ENCODE measurements around the gene CD164L2.
A peak's percentile ranks its signal among the peaks of the same experiment; 100 is the strongest.

The CD164L2 gene

DNA sequence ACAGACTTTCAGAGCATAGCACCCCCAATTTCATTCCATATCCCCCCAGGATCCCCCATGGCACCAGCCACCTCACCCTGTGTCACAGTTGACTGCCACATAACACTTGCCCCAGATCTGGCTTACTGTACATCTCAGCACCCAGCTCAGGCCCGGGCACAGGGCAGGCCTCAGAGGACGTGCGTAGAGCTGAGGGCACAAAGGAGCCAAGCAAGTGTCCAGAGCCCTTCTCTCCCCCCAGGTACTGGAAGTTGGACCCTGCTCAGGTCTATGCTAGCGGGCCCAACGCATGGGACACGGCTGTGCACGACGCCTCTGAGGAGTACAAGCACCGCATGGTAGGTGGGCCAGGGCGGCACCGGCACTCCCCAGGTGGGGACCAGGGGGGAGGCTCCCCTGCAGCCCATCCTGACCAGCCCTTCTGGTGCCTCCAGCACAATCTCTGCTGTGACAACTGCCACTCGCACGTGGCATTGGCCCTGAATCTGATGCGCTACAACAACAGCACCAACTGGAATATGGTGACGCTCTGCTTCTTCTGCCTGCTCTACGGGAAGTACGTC, 49.3 kb downstream of the CD164L2 start:
- Histone ChIP-seq H3K27me3 (ENCODE audit: low read length) (no peaks in the 10 kb centered on the region), H3K9me2 (replicated peaks; ENCODE audit: insufficient read depth, low read length) (no peaks in the 10 kb centered on the region), H3K79me2 (ENCODE audit: insufficient read depth, low read length) (peaks cover 17% of the 10 kb centered on the region), H3F3A (ENCODE audit: insufficient read depth) (no peaks in the 10 kb centered on the region), H3K36me3 (ENCODE audit: low read length) (no peaks in the 10 kb centered on the region), H3K4me3 (ENCODE audit: insufficient read depth, low read length, poor library complexity, severe bottlenecking) (no peak overlapping the region), H3K9ac (ENCODE audit: low read length) (no peak overlapping the region), H3K27ac (ENCODE audit: low read depth, low read length) (no peak overlapping the region), H4K20me1 (ENCODE audit: low read depth, low read length) (no peaks in the 10 kb centered on the region), H3K4me2 (ENCODE audit: low read depth, low read length, poor library complexity, severe bottlenecking) (no peak overlapping the region), H2AFZ (ENCODE audit: low read depth, low read length, severe bottlenecking) (no peak overlapping the region), H3K9me3 (ENCODE audit: insufficient read depth, low read length) (no peaks in the 10 kb centered on the region)
- TF ChIP-seq, protein P1, sequence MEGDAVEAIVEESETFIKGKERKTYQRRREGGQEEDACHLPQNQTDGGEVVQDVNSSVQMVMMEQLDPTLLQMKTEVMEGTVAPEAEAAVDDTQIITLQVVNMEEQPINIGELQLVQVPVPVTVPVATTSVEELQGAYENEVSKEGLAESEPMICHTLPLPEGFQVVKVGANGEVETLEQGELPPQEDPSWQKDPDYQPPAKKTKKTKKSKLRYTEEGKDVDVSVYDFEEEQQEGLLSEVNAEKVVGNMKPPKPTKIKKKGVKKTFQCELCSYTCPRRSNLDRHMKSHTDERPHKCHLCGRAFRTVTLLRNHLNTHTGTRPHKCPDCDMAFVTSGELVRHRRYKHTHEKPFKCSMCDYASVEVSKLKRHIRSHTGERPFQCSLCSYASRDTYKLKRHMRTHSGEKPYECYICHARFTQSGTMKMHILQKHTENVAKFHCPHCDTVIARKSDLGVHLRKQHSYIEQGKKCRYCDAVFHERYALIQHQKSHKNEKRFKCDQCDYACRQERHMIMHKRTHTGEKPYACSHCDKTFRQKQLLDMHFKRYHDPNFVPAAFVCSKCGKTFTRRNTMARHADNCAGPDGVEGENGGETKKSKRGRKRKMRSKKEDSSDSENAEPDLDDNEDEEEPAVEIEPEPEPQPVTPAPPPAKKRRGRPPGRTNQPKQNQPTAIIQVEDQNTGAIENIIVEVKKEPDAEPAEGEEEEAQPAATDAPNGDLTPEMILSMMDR (IDR thresholded peaks at IDR 0.05; ENCODE audit: insufficient read depth, low read length, poor library complexity, severe bottlenecking) = no peak
- no peak for TF ChIP-seq EZH2phosphoT487 (conservative IDR thresholded peaks at IDR 0.05; ENCODE audit: low read length)

DNA sequence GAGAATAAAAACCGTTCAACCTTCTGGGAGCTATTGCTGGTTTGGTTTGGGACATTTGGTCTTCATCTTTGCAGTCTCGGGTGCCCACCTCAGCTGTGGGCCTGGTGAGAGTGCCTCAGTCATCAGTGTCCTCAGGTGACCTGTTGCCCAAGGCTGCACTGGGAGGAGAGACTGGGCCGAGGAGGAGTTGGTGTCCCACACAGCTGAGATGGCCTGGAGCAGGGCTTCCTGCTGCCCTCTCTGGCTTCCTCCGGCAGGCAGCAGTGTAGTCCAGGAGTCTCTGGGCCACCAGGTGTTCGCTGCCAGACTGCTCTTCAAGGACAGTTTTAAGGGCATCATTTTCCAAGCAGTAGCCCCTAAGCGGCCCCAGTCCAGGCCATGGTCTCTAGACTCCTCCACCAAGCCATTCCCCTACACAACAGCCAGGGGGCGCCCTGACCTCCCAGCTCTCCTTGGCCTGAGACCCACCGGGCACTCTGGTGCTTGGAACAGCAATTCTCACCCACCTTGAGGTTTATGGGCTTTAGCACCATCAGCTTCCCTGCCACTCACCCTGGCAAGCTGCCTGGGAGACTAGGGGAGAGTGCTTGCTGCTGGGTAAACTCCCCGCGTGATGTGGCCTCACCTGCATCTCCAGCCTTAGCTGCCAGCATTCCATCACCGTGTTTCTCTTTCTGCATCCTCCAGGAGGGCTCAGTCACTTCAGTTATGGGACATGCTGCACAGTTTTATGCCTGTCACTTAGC, 50.4 kb downstream of the CD164L2 start:
- Histone ChIP-seq H3K36me3 (ENCODE audit: low read length) (no peaks in the 10 kb centered on the region), H3F3A (ENCODE audit: insufficient read depth) (no peaks in the 10 kb centered on the region), H2AFZ (ENCODE audit: low read depth, low read length, severe bottlenecking) (no peak overlapping the region), H3K9me3 (ENCODE audit: insufficient read depth, low read length) (no peaks in the 10 kb centered on the region), H3K27me3 (ENCODE audit: low read length) (no peaks in the 10 kb centered on the region), H3K27ac (ENCODE audit: low read depth, low read length) (no peak overlapping the region), H3K4me2 (ENCODE audit: low read depth, low read length, poor library complexity, severe bottlenecking) (no peak overlapping the region), H3K79me2 (ENCODE audit: insufficient read depth, low read length) (peaks cover 28% of the 10 kb centered on the region), H3K9me2 (replicated peaks; ENCODE audit: insufficient read depth, low read length) (no peaks in the 10 kb centered on the region), H3K9ac (ENCODE audit: low read length) (no peak overlapping the region), H3K4me3 (ENCODE audit: insufficient read depth, low read length, poor library complexity, severe bottlenecking) (no peak overlapping the region), H4K20me1 (ENCODE audit: low read depth, low read length) (no peaks in the 10 kb centered on the region; the same call in 1 of the 2 replicates)
- TF ChIP-seq EZH2phosphoT487 (conservative IDR thresholded peaks at IDR 0.05; ENCODE audit: low read length) = no peak
- TF ChIP-seq, protein P1 (IDR thresholded peaks at IDR 0.05; ENCODE audit: insufficient read depth, low read length, poor library complexity, severe bottlenecking) = peak; percentile 60

DNA sequence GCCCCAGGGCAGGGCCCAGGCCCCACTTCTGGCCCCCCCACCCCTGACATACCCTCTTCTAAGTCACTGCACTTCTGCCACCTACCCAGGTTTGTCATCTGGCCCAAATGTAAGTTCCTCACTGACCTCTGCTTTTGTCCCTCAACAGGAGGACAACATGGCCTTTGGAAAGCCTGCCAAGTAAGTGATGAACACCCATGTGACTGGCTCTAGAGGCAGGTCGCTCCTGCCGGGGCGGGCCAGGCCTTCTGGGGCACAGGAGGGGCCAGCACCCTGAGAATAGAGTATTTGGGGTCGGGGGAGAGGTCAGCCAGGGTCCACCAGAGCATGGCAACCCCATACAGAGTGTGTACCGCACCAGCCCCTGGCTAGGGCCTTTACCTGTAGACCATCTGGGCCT, 51.2 kb downstream of the CD164L2 start:
- no peak overlapping the region for H2AFZ ChIP-seq (ENCODE audit: low read depth, low read length, severe bottlenecking)
- no peaks in the 10 kb centered on the region for H3K9me2 ChIP-seq (replicated peaks; ENCODE audit: insufficient read depth, low read length)
- no peaks in the 10 kb centered on the region; the same call in 1 of the 2 replicates for H4K20me1 ChIP-seq (ENCODE audit: low read depth, low read length)
- H3K36me3 ChIP-seq (ENCODE audit: low read length) = 0 out of 2 replicates have a peak, but pooled peaks cover 1% of the 10 kb centered on the region
- H3K9ac ChIP-seq (ENCODE audit: low read length) = no peak overlapping the region
- H3K27me3 ChIP-seq (ENCODE audit: low read length) = no peaks in the 10 kb centered on the region
- H3K4me2 ChIP-seq (ENCODE audit: low read depth, low read length, poor library complexity, severe bottlenecking) = no peak overlapping the region
- no peak overlapping the region for H3K4me3 ChIP-seq (ENCODE audit: insufficient read depth, low read length, poor library complexity, severe bottlenecking)
- peaks cover 35% of the 10 kb centered on the region for H3K79me2 ChIP-seq (ENCODE audit: insufficient read depth, low read length)
- H3F3A ChIP-seq (ENCODE audit: insufficient read depth) = no peaks in the 10 kb centered on the region
- H3K9me3 ChIP-seq (ENCODE audit: insufficient read depth, low read length) = no peaks in the 10 kb centered on the region
- TF ChIP-seq, protein P1 (IDR thresholded peaks at IDR 0.05; ENCODE audit: insufficient read depth, low read length, poor library complexity, severe bottlenecking) = no peak
- TF ChIP-seq EZH2phosphoT487 (conservative IDR thresholded peaks at IDR 0.05; ENCODE audit: low read length) = no peak
- H3K27ac ChIP-seq (ENCODE audit: low read depth, low read length) = no peak overlapping the region

All from SU-DHL-6 (cell line).